Ovary (tissue), 9 donors: ENCODE results near the gene FYN. TPM values are rescaled to one million over a fixed set of nuclear protein-coding genes. Genes with fewer than 3 reads are reported as not detected.
"Not testable (repeated sequence)": the region's sequence is repeated elsewhere in the genome, so short reads cannot be mapped to it uniquely, and the experiment has no call there.

Experiments
- DNase-seq, 5 donors: peaks; one replicate each; pipeline ENCODE4 v3.0.0-alpha.2; 2019 to 2020
- H3K27ac ChIP-seq, 2 donors: fragments of 200-600 bp; one replicate each; pipeline versions ENCODE4 v1.5.1 to v1.8.0; 2019 to 2022
- H3K27me3 ChIP-seq: fragments of 200-600 bp; one replicate; pipeline ENCODE4 v1.8.0; 2022
- H3K36me3 ChIP-seq: fragments of 200-600 bp; sonication (generic); one replicate; pipeline ENCODE4 v1.5.1; 2019
- H3K4me1 ChIP-seq: one replicate; pipeline ENCODE4 v1.8.1; 2013; ENCODE audit warnings: mild to moderate bottlenecking, moderate library complexity; ENCODE audit not compliant: insufficient read depth
- H3K4me3 ChIP-seq: fragments of 200-600 bp; sonication (generic); one replicate; pipeline ENCODE4 v1.5.1; 2017
- H3K9me3 ChIP-seq, 2 donors: fragments of 200-600 bp in 1 of 2; sonication (generic) in 1 of 2; one replicate each; pipeline versions ENCODE4 v1.5.1 to v1.8.1; 2013 to 2019; ENCODE audit warnings: mild to moderate bottlenecking in 1 of 2, moderate library complexity in 1 of 2
- EP300 ChIP-seq: sonication (generic); formaldehyde crosslinking; IDR thresholded peaks from one replicate; pipeline ENCODE4 v1.6.1; 2017; ENCODE audit warnings: antibody characterized with exemption
- POLR2A ChIP-seq: fragments of 450-650 bp; IDR thresholded peaks from one replicate; pipeline ENCODE4 v1.6.1; 2017; ENCODE audit warnings: antibody characterized with exemption, mild to moderate bottlenecking, moderate library complexity
- WGBS, 3 donors: extraction: QIAGEN DNeasy Blood & Tissue Kit in 1 of 3; methylation state at CpG; one replicate each; pipeline versions ENCODE4 v1.1.5 to v1.1.7; 2013 to 2017; 5-methylcytosine and 5-hydroxymethylcytosine counted together
- intact Hi-C, 4 donors: fragments of 100-400 bp; cut with DNase I; formaldehyde crosslinking; loops; one replicate each; pipeline versions ENCODE4 v1.11.0 to v1.15.1; 2022 to 2023
- polyA plus RNA-seq, 2 donors: library from polyadenylated mRNA; stranded (reverse); fragments of 200-250 nt in 1 of 2; fragments of 350-450 nt in 1 of 2; fragmentation: Illumina TruSeq in 1 of 2; extraction: RNeasy Lipid Tissue Mini Kit (QIAGEN cat#74804) in 1 of 2; gene quantifications; one replicate each; pipeline ENCODE4 v1.2.3, GENCODE V29; 2013 to 2014
- total RNA-seq, 7 donors: library from RNA; depleted of rRNA in 2 of 7; stranded (reverse); fragments of >200 nt in 2 of 7; fragmentation: NEBNext Ultra II Directional in 3 of 7; extraction: Animal tissue kit (Norgen Biotek cat#: 25700) in 3 of 7; gene quantifications; one replicate each; pipeline versions ENCODE4 v1.1.0 to v1.2.4, GENCODE V29; 2016 to 2023
- TF ChIP-seq, protein P1 (sequence below), 3 donors: fragments of 450-650 bp in 2 of 3; fragments of 200-600 bp in 1 of 3; IDR thresholded peaks; one replicate each; pipeline versions ENCODE4 v1.5.1 to v1.8.0; 2016 to 2022; ENCODE audit warnings: antibody characterized with exemption in 3 of 3, mild to moderate bottlenecking in 1 of 3
- donor health status: DM: no; HTN: no; CAD: no; lungs with moderate emphysema.
- donor health status: DM: no; HTN: no; CAD: no.
- donor health status: Bipolar disorder and iron deficiency.
- donor health status: DM: yes; HTN: yes; CAD: no.
- donor health status: DM: no; HTN: no; CAD: no.
- donor health status: DM: yes; HTN: yes; CAD: no.

The FYN gene
- total and polyA plus RNA-seq, 9 donors, result 37.2 to 116 (median 72.7) TPM

GRCh38 chr6:111835807-111836206, 37.4 kb downstream of the FYN start:
- intact Hi-C loops, result no loop called here
- H3K9me3 ChIP-seq, result no peaks in the 10 kb centered on the region
- no peaks in the 10 kb centered on the region for H3K36me3 ChIP-seq
- WGBS, 3 donors, result 59 to 81% (median 74%) methylated on average over 1 of the region's 1 CpG
- no peak overlapping the region for H3K4me3 ChIP-seq
- no peaks in the 10 kb centered on the region for H3K27me3 ChIP-seq
- DNase-seq, result no peak
- H3K4me1 ChIP-seq, result peaks cover 3% of the 10 kb centered on the region
- H3K27ac ChIP-seq, result no peak overlapping the region
- no peak for TF ChIP-seq POLR2A
- no peak for TF ChIP-seq EP300
- TF ChIP-seq, protein P1, sequence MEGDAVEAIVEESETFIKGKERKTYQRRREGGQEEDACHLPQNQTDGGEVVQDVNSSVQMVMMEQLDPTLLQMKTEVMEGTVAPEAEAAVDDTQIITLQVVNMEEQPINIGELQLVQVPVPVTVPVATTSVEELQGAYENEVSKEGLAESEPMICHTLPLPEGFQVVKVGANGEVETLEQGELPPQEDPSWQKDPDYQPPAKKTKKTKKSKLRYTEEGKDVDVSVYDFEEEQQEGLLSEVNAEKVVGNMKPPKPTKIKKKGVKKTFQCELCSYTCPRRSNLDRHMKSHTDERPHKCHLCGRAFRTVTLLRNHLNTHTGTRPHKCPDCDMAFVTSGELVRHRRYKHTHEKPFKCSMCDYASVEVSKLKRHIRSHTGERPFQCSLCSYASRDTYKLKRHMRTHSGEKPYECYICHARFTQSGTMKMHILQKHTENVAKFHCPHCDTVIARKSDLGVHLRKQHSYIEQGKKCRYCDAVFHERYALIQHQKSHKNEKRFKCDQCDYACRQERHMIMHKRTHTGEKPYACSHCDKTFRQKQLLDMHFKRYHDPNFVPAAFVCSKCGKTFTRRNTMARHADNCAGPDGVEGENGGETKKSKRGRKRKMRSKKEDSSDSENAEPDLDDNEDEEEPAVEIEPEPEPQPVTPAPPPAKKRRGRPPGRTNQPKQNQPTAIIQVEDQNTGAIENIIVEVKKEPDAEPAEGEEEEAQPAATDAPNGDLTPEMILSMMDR (IDR thresholded peaks at IDR 0.05), result no peak

GRCh38 chr6:111835398-111835797, 37.9 kb downstream of the FYN start:
- DNase-seq, intact Hi-C loops, H3K4me3 ChIP-seq, H3K36me3 ChIP-seq, H3K27ac ChIP-seq, H3K27me3 ChIP-seq, H3K9me3 ChIP-seq, H3K4me1 ChIP-seq: not testable (repeated sequence)
- 74 to 86% (median 80%) methylated on average over 7 of the region's 7 CpGs for WGBS, 3 donors

DNA sequence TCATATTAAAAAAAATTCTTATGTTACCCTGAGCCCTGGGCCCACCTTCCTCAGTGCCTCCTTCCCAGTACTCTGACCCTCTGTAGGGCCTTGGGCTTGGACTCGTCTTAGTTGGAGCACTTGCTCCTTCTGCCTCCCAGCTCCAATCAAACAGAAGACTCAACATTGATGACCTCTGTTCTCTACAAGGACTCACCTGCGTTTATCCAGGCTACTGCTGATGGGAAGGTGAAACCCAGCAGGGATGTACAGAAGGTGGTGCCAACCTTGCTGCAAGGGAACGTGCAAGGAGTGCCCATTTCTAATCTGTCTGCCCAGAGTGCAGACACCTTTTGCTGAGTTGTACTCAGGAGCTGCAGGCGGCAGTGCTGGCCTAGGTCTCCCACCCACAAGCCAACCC, 38.9 kb downstream of the FYN start:
- intact Hi-C loops, result no loop called here

GRCh38 chr6:111832833-111833418, 40.3 kb downstream of the FYN start:
- intact Hi-C loops, result no loop called here
- Histone ChIP-seq H3K27ac (no peak overlapping the region), H3K4me3 (no peak overlapping the region), H3K4me1 (peaks cover 3% of the 10 kb centered on the region), H3K36me3 (no peaks in the 10 kb centered on the region), H3K9me3 (no peaks in the 10 kb centered on the region), H3K27me3 (no peaks in the 10 kb centered on the region)
- no peak for DNase-seq
- 33 to 60% (median 59%) methylated on average over 1 of the region's 1 CpG for WGBS, 3 donors
- TF ChIP-seq, protein P1 (IDR thresholded peaks at IDR 0.05), result no peak
- TF ChIP-seq EP300 (no peak), POLR2A (no peak)

More for the DNA sequence above, 38.9 kb downstream of the FYN start:
- Histone ChIP-seq H3K4me1 (peaks cover 3% of the 10 kb centered on the region), H3K27me3 (no peaks in the 10 kb centered on the region), H3K27ac (no peak overlapping the region), H3K9me3 (no peaks in the 10 kb centered on the region), H3K4me3 (no peak overlapping the region), H3K36me3 (no peaks in the 10 kb centered on the region)
- no peak for DNase-seq
- TF ChIP-seq POLR2A (no peak), EP300 (no peak)
- TF ChIP-seq, protein P1 (IDR thresholded peaks at IDR 0.05), result no peak
- 94 to 96% (median 94%) methylated on average over 4 of the region's 4 CpGs for WGBS, 3 donors

GRCh38 chr6:111831408-111831807, 41.8 kb downstream of the FYN start:
- Histone ChIP-seq H3K27me3 (no peaks in the 10 kb centered on the region), H3K36me3 (no peaks in the 10 kb centered on the region), H3K9me3 (no peaks in the 10 kb centered on the region), H3K27ac (no peak overlapping the region), H3K4me1 (peaks cover 3% of the 10 kb centered on the region), H3K4me3 (no peak overlapping the region)
- TF ChIP-seq POLR2A (no peak), EP300 (no peak)
- TF ChIP-seq, protein P1 (IDR thresholded peaks at IDR 0.05), result no peak
- no peak for DNase-seq
- 74 to 85% (median 84%) methylated on average over 2 of the region's 2 CpGs for WGBS, 3 donors
- intact Hi-C loops, result no loop called here
